GM23248 (cell line): ENCODE data around the gene CCDC170.

ENCODE experiments used
- EZH2 ChIP-seq: fragments of 200-600 bp; sonication (generic); IDR thresholded peaks from 2 replicates; pipeline ENCODE4 v1.6.1; 2018; ENCODE audit warnings: antibody characterized with exemption, mild to moderate bottlenecking; ENCODE audit not compliant: insufficient read depth, poor library complexity, severe bottlenecking
- EZH2phosphoT487 ChIP-seq: fragments of 200-600 bp; sonication (generic); IDR thresholded peaks from 2 replicates; pipeline ENCODE4 v1.6.1; 2018; ENCODE audit warnings: antibody characterized with exemption, moderate library complexity, mild to moderate bottlenecking, low read depth; ENCODE audit not compliant: insufficient read depth

GRCh38 chr6:151651639-151652038 lies 157.8 kb downstream of the CCDC170 start:
- no peak for TF ChIP-seq EZH2
- no peak for TF ChIP-seq EZH2phosphoT487
